ENCODE results near the gene ABCG4. TPM values are rescaled to one million over a fixed set of nuclear protein-coding genes. Genes with fewer than 3 reads are reported as not detected.
A peak's percentile ranks its signal among the peaks of the same experiment; 100 is the strongest.

The ABCG4 gene
- total RNA-seq, 1 experiment from 2014 or later: 0.31 TPM

- 0 out of 2 replicates have a peak, but pooled peaks cover 2% of the 10 kb centered on the region for H3K36me3 ChIP-seq (replicated peaks; ENCODE audit: control insufficient read depth, insufficient read depth, low read length)
- DNase-seq: peak; percentile 52
- peaks cover 15% of the 10 kb centered on the region for H3K27me3 ChIP-seq (ENCODE audit: control insufficient read depth, insufficient read depth, low read length)
- no peak overlapping the region for H3K4me3 ChIP-seq (ENCODE audit: insufficient read depth, low read depth, low read length)
Measured at GRCh38 chr11:119110439-119110838, 38.4 kb upstream of the ABCG4 start.

- Histone ChIP-seq H3K27me3 (ENCODE audit: control insufficient read depth, insufficient read depth, low read length) (peaks cover 13% of the 10 kb centered on the region), H3K36me3 (replicated peaks; ENCODE audit: control insufficient read depth, insufficient read depth, low read length) (0 out of 2 replicates have a peak, but pooled peaks cover 2% of the 10 kb centered on the region)
- DNase-seq: no peak
Measured at GRCh38 chr11:119111361-119111925, 37.4 kb upstream of the ABCG4 start.

GRCh38 chr11:119112314-119113020 is 36.4 kb upstream of the ABCG4 start:
- peaks cover 11% of the 10 kb centered on the region for H3K27me3 ChIP-seq (ENCODE audit: control insufficient read depth, insufficient read depth, low read length)
- DNase-seq: peak; percentile 30
- H3K36me3 ChIP-seq (replicated peaks; ENCODE audit: control insufficient read depth, insufficient read depth, low read length): 0 out of 2 replicates have a peak, but pooled peaks cover 2% of the 10 kb centered on the region
- H3K4me3 ChIP-seq (ENCODE audit: insufficient read depth, low read depth, low read length): no peak overlapping the region

More at GRCh38 chr11:119111361-119111925, 37.4 kb upstream of the ABCG4 start:
- H3K4me3 ChIP-seq (ENCODE audit: insufficient read depth, low read depth, low read length): no peak overlapping the region

DNA sequence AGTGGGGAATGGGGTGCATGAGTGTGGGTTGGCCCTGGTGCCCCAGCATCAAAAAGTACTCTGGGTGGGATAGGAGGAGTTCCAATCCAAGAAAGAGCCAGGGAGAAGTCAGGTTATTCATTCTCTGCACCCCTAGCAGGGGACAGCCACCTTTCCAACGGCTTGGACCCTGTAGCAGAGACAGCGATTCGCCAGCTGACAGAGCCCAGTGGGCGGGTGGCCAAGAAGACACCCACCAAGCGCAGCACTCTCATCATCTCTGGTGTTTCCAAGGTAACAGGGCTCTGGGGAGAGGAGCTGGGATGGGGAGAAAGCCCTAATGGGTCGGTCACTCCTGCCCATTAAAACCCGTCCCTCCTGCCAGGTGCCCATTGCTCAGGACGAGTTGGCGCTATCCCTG is 35.1 kb upstream of the ABCG4 start:
- peak; percentile 22 for DNase-seq
- Histone ChIP-seq H3K27me3 (ENCODE audit: control insufficient read depth, insufficient read depth, low read length) (no peaks in the 10 kb centered on the region), H3K36me3 (replicated peaks; ENCODE audit: control insufficient read depth, insufficient read depth, low read length) (0 out of 2 replicates have a peak, but pooled peaks cover 2% of the 10 kb centered on the region), H3K4me3 (ENCODE audit: insufficient read depth, low read depth, low read length) (no peak overlapping the region)

DNA sequence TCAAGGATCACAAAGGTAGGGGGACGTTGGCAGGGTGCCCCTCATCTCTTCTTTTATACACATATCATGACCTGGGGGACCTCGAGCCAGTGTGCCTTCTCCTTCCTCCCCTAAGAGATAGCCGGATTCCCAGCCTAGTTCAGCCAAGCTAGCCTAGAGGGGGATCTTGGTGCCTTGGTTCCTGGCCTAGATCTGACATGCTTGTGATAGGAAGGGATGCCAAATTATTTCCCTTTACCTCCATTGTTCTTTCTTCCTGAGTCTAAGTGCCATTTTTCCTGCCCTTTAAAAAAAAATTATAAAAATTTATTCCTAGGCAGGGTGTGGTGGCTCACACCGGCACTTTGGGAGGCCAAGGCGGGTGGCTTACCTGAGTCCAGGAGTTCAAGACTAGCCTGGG is 34.5 kb upstream of the ABCG4 start:
- 0 out of 2 replicates have a peak, but pooled peaks cover 2% of the 10 kb centered on the region for H3K36me3 ChIP-seq (replicated peaks; ENCODE audit: control insufficient read depth, insufficient read depth, low read length)
- no peaks in the 10 kb centered on the region for H3K27me3 ChIP-seq (ENCODE audit: control insufficient read depth, insufficient read depth, low read length)
- no peak for DNase-seq
- H3K4me3 ChIP-seq (ENCODE audit: insufficient read depth, low read depth, low read length): no peak overlapping the region

DNA sequence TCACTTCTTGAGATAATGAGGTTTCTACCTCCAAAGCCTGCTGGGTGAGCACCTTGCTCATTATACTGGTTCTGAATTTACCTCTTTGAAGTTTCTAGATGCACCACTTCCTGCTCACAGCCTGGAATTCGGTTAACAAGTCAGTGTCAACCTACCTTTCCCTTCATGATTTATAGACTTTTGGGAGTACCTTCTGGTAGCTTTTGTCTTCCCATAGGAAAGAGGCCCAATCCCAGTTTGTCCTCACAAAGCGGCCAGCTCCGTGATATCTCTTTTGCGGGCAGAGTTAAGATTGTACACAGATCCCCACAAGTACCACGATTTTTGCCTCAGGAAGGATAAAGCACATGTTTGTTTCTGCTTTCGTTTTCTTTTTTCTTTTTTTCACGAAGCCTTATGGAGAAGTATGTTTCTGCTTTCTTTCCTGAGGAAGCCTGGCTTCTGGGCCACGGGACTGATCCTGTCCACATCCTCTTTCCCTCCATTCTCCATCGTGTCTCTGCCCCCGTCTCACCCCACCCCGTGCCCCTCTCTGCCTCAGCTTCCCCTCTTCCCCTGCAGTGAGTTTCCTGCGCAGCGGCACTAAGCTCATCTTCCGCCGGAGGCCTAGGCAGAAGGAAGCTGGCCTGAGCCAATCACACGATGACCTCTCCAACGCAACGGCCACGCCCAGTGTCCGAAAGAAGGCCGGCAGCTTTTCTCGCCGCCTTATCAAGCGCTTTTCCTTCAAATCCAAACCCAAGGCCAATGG is 33.2 kb upstream of the ABCG4 start:
- peak; percentile 62 for DNase-seq
- 0 out of 2 replicates have a peak, but pooled peaks cover 2% of the 10 kb centered on the region for H3K36me3 ChIP-seq (replicated peaks; ENCODE audit: control insufficient read depth, insufficient read depth, low read length)
- no peak overlapping the region for H3K4me3 ChIP-seq (ENCODE audit: insufficient read depth, low read depth, low read length)
- H3K27me3 ChIP-seq (ENCODE audit: control insufficient read depth, insufficient read depth, low read length): no peaks in the 10 kb centered on the region

DNA sequence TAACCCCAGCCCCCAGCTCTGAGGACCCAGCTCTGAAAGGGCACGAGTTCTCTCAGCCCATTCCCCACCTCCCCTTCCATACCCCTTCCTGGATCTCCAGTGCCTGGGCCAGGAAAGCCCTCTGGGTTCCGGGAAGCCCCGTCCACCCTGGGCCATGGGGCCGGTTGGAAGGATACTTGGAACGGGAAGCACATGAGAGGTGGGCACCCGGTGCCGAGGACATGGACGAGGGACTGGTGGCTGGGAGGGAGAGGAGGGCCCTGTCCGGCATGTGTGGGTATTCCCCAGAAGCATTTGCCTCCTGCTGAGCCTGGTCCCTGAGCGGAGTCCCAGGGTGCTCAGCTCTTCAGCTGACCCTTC is 32.6 kb upstream of the ABCG4 start:
- H3K4me3 ChIP-seq (ENCODE audit: insufficient read depth, low read depth, low read length): no peak overlapping the region
- no peaks in the 10 kb centered on the region for H3K27me3 ChIP-seq (ENCODE audit: control insufficient read depth, insufficient read depth, low read length)
- H3K36me3 ChIP-seq (replicated peaks; ENCODE audit: control insufficient read depth, insufficient read depth, low read length): 0 out of 2 replicates have a peak, but pooled peaks cover 2% of the 10 kb centered on the region
- DNase-seq: peak; percentile 48

DNA sequence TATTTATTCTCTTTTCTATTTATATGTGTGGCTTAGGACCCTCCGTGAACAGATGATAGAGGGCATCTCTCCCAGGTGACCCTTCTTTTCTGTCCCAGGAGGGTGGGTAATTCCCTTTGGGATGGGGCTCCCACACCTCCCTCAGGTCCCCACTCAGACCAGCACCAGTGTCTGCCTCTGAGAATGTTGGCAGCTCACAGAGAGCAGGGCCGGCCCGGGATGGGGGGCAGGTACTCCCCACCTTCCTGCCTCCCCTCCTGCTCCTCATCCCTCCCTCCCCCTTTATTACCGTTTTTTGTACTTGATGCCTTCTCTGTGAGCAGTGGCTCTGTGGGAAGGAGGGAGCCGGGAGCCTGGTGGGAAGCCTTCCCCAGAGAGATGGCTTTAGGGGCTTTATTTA is 32.3 kb upstream of the ABCG4 start:
- DNase-seq: peak; percentile 47
- Histone ChIP-seq H3K36me3 (replicated peaks; ENCODE audit: control insufficient read depth, insufficient read depth, low read length) (0 out of 2 replicates have a peak, but pooled peaks cover 2% of the 10 kb centered on the region), H3K4me3 (ENCODE audit: insufficient read depth, low read depth, low read length) (no peak overlapping the region), H3K27me3 (ENCODE audit: control insufficient read depth, insufficient read depth, low read length) (no peaks in the 10 kb centered on the region)

GRCh38 chr11:119117004-119117706 is 31.7 kb upstream of the ABCG4 start:
- no peaks in the 10 kb centered on the region for H3K27me3 ChIP-seq (ENCODE audit: control insufficient read depth, insufficient read depth, low read length)
- 0 out of 2 replicates have a peak, but pooled peaks cover 2% of the 10 kb centered on the region for H3K36me3 ChIP-seq (replicated peaks; ENCODE audit: control insufficient read depth, insufficient read depth, low read length)
- H3K4me3 ChIP-seq (ENCODE audit: insufficient read depth, low read depth, low read length): no peak overlapping the region
- DNase-seq: no peak

GRCh38 chr11:119118227-119118626 is 30.6 kb upstream of the ABCG4 start:
- H3K27me3 ChIP-seq (ENCODE audit: control insufficient read depth, insufficient read depth, low read length): no peaks in the 10 kb centered on the region
- H3K36me3 ChIP-seq (replicated peaks; ENCODE audit: control insufficient read depth, insufficient read depth, low read length): 0 out of 2 replicates have a peak, but pooled peaks cover 2% of the 10 kb centered on the region
- H3K4me3 ChIP-seq (ENCODE audit: insufficient read depth, low read depth, low read length): no peak overlapping the region
- no peak for DNase-seq

DNA sequence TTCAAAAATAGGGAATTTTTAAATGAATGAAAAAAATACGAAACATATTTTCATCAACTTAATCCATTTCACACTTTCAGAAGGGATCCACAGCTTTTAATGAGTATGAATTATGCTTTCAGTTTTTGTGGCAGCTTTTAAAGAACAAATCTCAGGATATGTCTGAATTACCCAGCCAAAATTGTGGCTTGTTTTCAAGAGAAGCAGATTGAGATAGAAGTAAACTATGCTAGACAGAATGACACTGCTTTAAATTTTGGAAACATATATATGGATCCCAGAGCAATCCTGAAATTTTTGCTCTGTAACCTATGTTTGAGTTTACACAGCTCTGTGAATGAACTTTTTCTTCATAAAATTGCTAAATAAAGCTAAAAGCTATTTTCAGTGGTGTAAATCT is 29.9 kb upstream of the ABCG4 start:
- no peak for DNase-seq
- Histone ChIP-seq H3K4me3 (ENCODE audit: insufficient read depth, low read depth, low read length) (no peak overlapping the region), H3K27me3 (ENCODE audit: control insufficient read depth, insufficient read depth, low read length) (no peaks in the 10 kb centered on the region), H3K36me3 (replicated peaks; ENCODE audit: control insufficient read depth, insufficient read depth, low read length) (no peaks in the 10 kb centered on the region; the same call in 1 of the 2 replicates)

GRCh38 chr11:119120639-119121007 is 28.2 kb upstream of the ABCG4 start:
- H3K27me3 ChIP-seq (ENCODE audit: control insufficient read depth, insufficient read depth, low read length): no peaks in the 10 kb centered on the region
- DNase-seq: peak; percentile 49
- H3K36me3 ChIP-seq (replicated peaks; ENCODE audit: control insufficient read depth, insufficient read depth, low read length): peaks cover 1% of the 10 kb centered on the region
- H3K4me3 ChIP-seq (ENCODE audit: insufficient read depth, low read depth, low read length): peak overlapping the region; percentile 56

DNA sequence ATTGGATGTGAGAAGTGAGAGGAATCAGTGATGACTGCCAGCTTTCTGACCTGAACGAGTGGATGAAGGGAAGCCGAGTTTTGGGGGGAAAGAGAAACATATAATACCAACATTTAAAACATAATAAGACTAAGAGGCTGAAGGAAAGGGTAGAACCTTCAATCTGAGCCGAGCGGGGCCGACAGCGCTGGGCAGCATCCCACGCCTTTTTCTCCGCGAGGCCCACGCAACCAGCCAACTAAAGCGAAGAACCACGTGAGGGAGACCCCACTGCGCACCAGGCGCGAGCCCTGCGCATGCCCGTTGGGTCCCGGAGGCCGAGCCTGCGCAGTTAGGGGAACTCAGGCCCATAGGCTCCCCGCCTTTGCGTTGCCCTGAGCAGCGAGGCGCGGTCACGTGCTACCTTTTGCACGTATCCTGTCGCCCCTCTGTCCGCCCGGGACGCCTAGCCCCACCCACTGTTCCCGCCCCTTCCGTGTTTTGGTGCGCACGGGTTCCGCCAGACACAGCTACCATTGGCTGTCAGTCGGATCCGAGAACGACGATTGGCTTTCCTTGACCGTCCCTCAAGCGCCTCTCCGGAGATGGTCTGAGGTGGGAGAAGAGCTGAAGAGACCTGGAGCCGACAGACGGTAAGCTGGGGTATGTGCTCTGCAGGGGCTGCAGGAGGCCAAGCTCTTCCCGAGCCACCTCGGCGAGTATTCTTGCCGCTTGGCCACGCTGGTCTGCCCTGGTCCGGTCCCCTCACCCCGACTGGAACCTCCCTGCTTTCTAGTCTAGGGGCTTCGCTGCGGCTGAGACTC is 27.6 kb upstream of the ABCG4 start, which contains the start of gene HINFP:
Gene HINFP (plus strand): TSS at position 573 of the 803 bp plus-strand sequence. CDS start 5,365 bp downstream, outside the sequence.
- peak within 1 kb of the TSS; percentile 91 for H3K4me3 ChIP-seq (ENCODE audit: insufficient read depth, low read depth, low read length)
- H3K27me3 ChIP-seq (ENCODE audit: control insufficient read depth, insufficient read depth, low read length): no peaks in the 10 kb centered on the region
- H3K36me3 ChIP-seq (replicated peaks; ENCODE audit: control insufficient read depth, insufficient read depth, low read length): peaks cover 1% of the 10 kb centered on the region
- DNase-seq: peak; percentile 99

GRCh38 chr11:119121811-119122124 is 27.1 kb upstream of the ABCG4 start:
- Histone ChIP-seq H3K27me3 (ENCODE audit: control insufficient read depth, insufficient read depth, low read length) (no peaks in the 10 kb centered on the region), H3K4me3 (ENCODE audit: insufficient read depth, low read depth, low read length) (peak overlapping the region; percentile 91), H3K36me3 (replicated peaks; ENCODE audit: control insufficient read depth, insufficient read depth, low read length) (peaks cover 1% of the 10 kb centered on the region)
- DNase-seq: no peak
